ENCODE results near the gene SYNGR1. TPM values are rescaled to one million over a fixed set of nuclear protein-coding genes. Genes with fewer than 3 reads are reported as not detected.

The SYNGR1 gene
- total RNA-seq, 1 donor from 2014 or later, result 42.2 TPM

- peaks cover 68% of the 10 kb centered on the region for H3K4me1 ChIP-seq
- intact Hi-C loops (cut with DNase I), result loop anchor here (10.0 kb wide), 2 partner anchors 78 to 448 kb away; no protein-coding TSS in a partner anchor
- DNase-seq (ENCODE audit: extremely low spot score in 2 of 2), result no peak
- no peaks in the 10 kb centered on the region for H3K9me3 ChIP-seq
- H3K27ac ChIP-seq, result no peak overlapping the region
- H3K4me3 ChIP-seq, result no peak overlapping the region
- H3K27me3 ChIP-seq, result no peaks in the 10 kb centered on the region
- H3K36me3 ChIP-seq, result peaks cover 0 to 59% of the 10 kb centered on the region in 2 donors
- TF ChIP-seq POLR2A (IDR thresholded peaks at IDR 0.05) (no peak), POLR2AphosphoS5 (IDR thresholded peaks at IDR 0.05; ENCODE audit: insufficient read depth in 1 of 2, low read depth in 1 of 2) (no peak), CTCF (IDR thresholded peaks at IDR 0.05) (no peak)
Measured at GRCh38 chr22:39312410-39312809, 37.4 kb upstream of the SYNGR1 start.

GRCh38 chr22:39313258-39314001 lies 36.4 kb upstream of the SYNGR1 start:
- Histone ChIP-seq H3K9me3 (no peaks in the 10 kb centered on the region), H3K27ac (no peak overlapping the region), H3K27me3 (no peaks in the 10 kb centered on the region), H3K4me3 (no peak overlapping the region), H3K36me3 (peaks cover 0 to 67% of the 10 kb centered on the region in 2 donors), H3K4me1 (peaks cover 74% of the 10 kb centered on the region)
- intact Hi-C loops (cut with DNase I), result loop anchor here (10.0 kb wide), 2 partner anchors 79 to 449 kb away; no protein-coding TSS in a partner anchor
- no peak for TF ChIP-seq CTCF (IDR thresholded peaks at IDR 0.05)
- TF ChIP-seq POLR2A (IDR thresholded peaks at IDR 0.05), result no peak
- TF ChIP-seq POLR2AphosphoS5 (IDR thresholded peaks at IDR 0.05; ENCODE audit: insufficient read depth in 1 of 2, low read depth in 1 of 2), result no peak
- no peak for DNase-seq (ENCODE audit: extremely low spot score in 2 of 2)

- TF ChIP-seq POLR2AphosphoS5 (IDR thresholded peaks at IDR 0.05; ENCODE audit: insufficient read depth in 1 of 2, low read depth in 1 of 2) (no peak), CTCF (IDR thresholded peaks at IDR 0.05) (no peak), POLR2A (IDR thresholded peaks at IDR 0.05) (no peak)
- H3K4me1 ChIP-seq, result peaks cover 71% of the 10 kb centered on the region
- no peaks in the 10 kb centered on the region for H3K9me3 ChIP-seq
- DNase-seq (ENCODE audit: extremely low spot score in 2 of 2), result no peak
- no peak overlapping the region for H3K4me3 ChIP-seq
- H3K27me3 ChIP-seq, result no peaks in the 10 kb centered on the region
- peaks cover 0 to 67% of the 10 kb centered on the region in 2 donors for H3K36me3 ChIP-seq
- intact Hi-C loops (cut with DNase I), result loop anchor here (10.0 kb wide), 2 partner anchors 80 to 450 kb away; no protein-coding TSS in a partner anchor
- no peak overlapping the region for H3K27ac ChIP-seq
Measured at GRCh38 chr22:39314251-39314971, 35.4 kb upstream of the SYNGR1 start.

GRCh38 chr22:39315389-39315788 lies 34.4 kb upstream of the SYNGR1 start:
- no peaks in the 10 kb centered on the region for H3K9me3 ChIP-seq
- peaks cover 0 to 67% of the 10 kb centered on the region in 2 donors for H3K36me3 ChIP-seq
- no peak for DNase-seq (ENCODE audit: extremely low spot score in 2 of 2)
- TF ChIP-seq CTCF (IDR thresholded peaks at IDR 0.05), result no peak
- TF ChIP-seq POLR2AphosphoS5 (IDR thresholded peaks at IDR 0.05; ENCODE audit: insufficient read depth in 1 of 2, low read depth in 1 of 2), result no peak
- TF ChIP-seq POLR2A (IDR thresholded peaks at IDR 0.05), result no peak
- no peaks in the 10 kb centered on the region for H3K27me3 ChIP-seq
- no peak overlapping the region for H3K4me3 ChIP-seq
- peaks cover 63% of the 10 kb centered on the region for H3K4me1 ChIP-seq
- H3K27ac ChIP-seq, result peak overlapping the region; percentile 98
- intact Hi-C loops (cut with DNase I), result loop anchor here (10.0 kb wide), 2 partner anchors 81 to 451 kb away; no protein-coding TSS in a partner anchor
